ENCODE measurements around the gene DYNC1LI2. TPM values are rescaled to one million over a fixed set of nuclear protein-coding genes. Genes with fewer than 3 reads are reported as not detected.

Gene DYNC1LI2
- total and polyA plus RNA-seq, 10 of the 15 experiments (the other 5 are each of a cell fraction or from before 2014, with no cell fraction given): 6.0 to 46.5 (median 33.7) TPM

DNA sequence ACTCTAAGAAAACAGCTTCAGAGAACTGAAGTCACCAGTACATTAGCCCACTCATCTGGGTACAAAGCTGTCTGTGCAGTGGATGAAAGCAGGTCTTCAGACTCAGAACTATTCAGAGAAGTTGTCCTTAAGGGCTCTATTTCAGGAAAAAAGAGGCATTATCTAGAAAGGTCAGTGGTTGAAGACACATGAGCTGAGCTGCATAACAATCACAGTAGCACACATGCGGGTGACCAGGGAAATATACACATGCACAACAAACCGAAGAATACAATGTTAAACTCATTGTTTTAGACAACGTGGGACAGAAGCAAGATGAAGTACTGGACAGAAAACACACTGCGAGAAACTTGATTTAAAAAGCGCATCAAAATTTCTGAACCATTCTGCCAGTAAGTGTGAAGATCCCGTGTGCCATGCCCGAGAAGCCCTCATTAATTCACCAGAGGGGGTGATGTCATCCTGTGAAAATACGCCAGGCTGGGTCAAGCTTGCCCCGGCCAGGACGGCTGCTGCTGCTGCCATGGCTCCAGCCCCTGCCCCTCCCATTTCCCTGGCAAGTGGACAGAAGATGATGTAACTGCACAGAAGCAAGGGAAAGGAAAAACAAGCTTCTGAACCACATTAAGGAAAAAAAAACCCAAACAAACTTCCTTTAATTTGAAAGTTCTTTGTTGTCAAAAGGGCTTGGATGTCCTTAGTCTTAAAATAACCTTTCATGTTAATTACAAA, 10.1 kb downstream of the DYNC1LI2 start:
- Histone ChIP-seq H3K36me3 (ENCODE audit: control insufficient read depth in 2 of 2, insufficient read depth in 2 of 2, low read length in 1 of 2) (peaks cover 14 to 24% of the 10 kb centered on the region in 2 experiments), H3K27ac (ENCODE audit: control insufficient read depth, insufficient read depth) (no peak overlapping the region), H2AFZ (ENCODE audit: control insufficient read depth, low read depth, low read length) (no peak overlapping the region), H3K79me2 (ENCODE audit: control insufficient read depth, insufficient read depth, low read length) (peaks cover 6% of the 10 kb centered on the region), H3K27me3 (replicated peaks in 1 of 2; ENCODE audit: control insufficient read depth in 2 of 2, insufficient read depth in 2 of 2, low read length in 1 of 2) (no peaks in the 10 kb centered on the region), H3K9me3 (replicated peaks; ENCODE audit: control insufficient read depth, insufficient read depth, low read length) (no peaks in the 10 kb centered on the region), H3K4me1 (ENCODE audit: control insufficient read depth, insufficient read depth, low read length) (no peaks in the 10 kb centered on the region), H3K9ac (ENCODE audit: control insufficient read depth, insufficient read depth, low read length) (no peak overlapping the region), H3K4me3 (no peak overlapping the region), H3K4me2 (ENCODE audit: control insufficient read depth, insufficient read depth) (no peak overlapping the region), H4K20me1 (ENCODE audit: control insufficient read depth, insufficient read depth) (no peaks in the 10 kb centered on the region)
- in situ Hi-C loops (cut with MboI): no loop called here
- ATAC-seq: no peak; the same call in 2 of the 3 replicates
- BruUV-seq (replicated peaks): TSS peak; percentile 25
- intact Hi-C loops (cut with micrococcal nuclease; ENCODE audit: unreplicated experiment): no loop called here
- 88% methylated on average over 10 of the region's 10 CpGs for WGBS (ENCODE audit: insufficient coverage, insufficient replicate concordance, low lambda C conversion rate, missing lambda C conversion rate)
- SMC1A ChIA-PET (ENCODE audit: uncharacterized antibody, unreplicated experiment): interaction anchor here (1.1 to 1.7 kb wide), 4 partner anchors 11 to 335 kb away, joined by 3 to 11 read pairs (median 4); no protein-coding TSS in a partner anchor
- CTCF ChIA-PET: interaction anchor here (0.6 to 8.5 kb wide), 23 partner anchors 7 to 335 kb away, joined by 3 to 76 read pairs (median 4); partner anchors contain the start of genes DYNC1LI2 and NAE1
- RAD21 ChIA-PET (ENCODE audit: unreplicated experiment): interaction anchor here (0.7 to 1.2 kb wide), 4 partner anchors 11 to 335 kb away, joined by 3 to 4 read pairs (median 4); no protein-coding TSS in a partner anchor
- POLR2A ChIA-PET: interaction anchor here (0.6 to 1.4 kb wide), 4 partner anchors 10 to 145 kb away, joined by 3 to 5 read pairs (median 4); partner anchors contain the start of gene DYNC1LI2
- DNase-seq (ENCODE audit: low read depth, low spot score): no peak
- FAIRE-seq: no peak
- TF ChIP-seq, protein P1, sequence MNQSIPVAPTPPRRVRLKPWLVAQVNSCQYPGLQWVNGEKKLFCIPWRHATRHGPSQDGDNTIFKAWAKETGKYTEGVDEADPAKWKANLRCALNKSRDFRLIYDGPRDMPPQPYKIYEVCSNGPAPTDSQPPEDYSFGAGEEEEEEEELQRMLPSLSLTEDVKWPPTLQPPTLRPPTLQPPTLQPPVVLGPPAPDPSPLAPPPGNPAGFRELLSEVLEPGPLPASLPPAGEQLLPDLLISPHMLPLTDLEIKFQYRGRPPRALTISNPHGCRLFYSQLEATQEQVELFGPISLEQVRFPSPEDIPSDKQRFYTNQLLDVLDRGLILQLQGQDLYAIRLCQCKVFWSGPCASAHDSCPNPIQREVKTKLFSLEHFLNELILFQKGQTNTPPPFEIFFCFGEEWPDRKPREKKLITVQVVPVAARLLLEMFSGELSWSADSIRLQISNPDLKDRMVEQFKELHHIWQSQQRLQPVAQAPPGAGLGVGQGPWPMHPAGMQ (IDR thresholded peaks at IDR 0.05; ENCODE audit: borderline replicate concordance): no peak
- TF ChIP-seq SPI1 (IDR thresholded peaks at IDR 0.05; ENCODE audit: borderline replicate concordance, insufficient read depth, low read depth, low read length) (no peak), NFYA (IDR thresholded peaks at IDR 0.05; ENCODE audit: borderline replicate concordance, low read depth, low read length) (no peak), SUZ12 (IDR thresholded peaks at IDR 0.05; ENCODE audit: unreplicated experiment) (no peak), SIX5 (IDR thresholded peaks at IDR 0.05; ENCODE audit: low read depth, low read length, severe bottlenecking) (no peak), STAT3 (IDR thresholded peaks at IDR 0.05; ENCODE audit: low read depth, low read length) (no peak), CEBPB (IDR thresholded peaks at IDR 0.05; ENCODE audit: borderline replicate concordance in 1 of 2, low read depth in 2 of 2, low read length in 2 of 2) (no peak), CHD2 (IDR thresholded peaks at IDR 0.05; ENCODE audit: borderline replicate concordance, low read depth, low read length) (no peak), TARDBP (IDR thresholded peaks at IDR 0.05; ENCODE audit: borderline replicate concordance) (no peak), NFYB (IDR thresholded peaks at IDR 0.05; ENCODE audit: insufficient read depth, low read depth, low read length) (no peak), ATF7 (IDR thresholded peaks at IDR 0.05; ENCODE audit: low read depth) (no peak), TBL1XR1 (IDR thresholded peaks at IDR 0.05; ENCODE audit: low read depth, low read length) (no peak)
- TF ChIP-seq, protein P2, sequence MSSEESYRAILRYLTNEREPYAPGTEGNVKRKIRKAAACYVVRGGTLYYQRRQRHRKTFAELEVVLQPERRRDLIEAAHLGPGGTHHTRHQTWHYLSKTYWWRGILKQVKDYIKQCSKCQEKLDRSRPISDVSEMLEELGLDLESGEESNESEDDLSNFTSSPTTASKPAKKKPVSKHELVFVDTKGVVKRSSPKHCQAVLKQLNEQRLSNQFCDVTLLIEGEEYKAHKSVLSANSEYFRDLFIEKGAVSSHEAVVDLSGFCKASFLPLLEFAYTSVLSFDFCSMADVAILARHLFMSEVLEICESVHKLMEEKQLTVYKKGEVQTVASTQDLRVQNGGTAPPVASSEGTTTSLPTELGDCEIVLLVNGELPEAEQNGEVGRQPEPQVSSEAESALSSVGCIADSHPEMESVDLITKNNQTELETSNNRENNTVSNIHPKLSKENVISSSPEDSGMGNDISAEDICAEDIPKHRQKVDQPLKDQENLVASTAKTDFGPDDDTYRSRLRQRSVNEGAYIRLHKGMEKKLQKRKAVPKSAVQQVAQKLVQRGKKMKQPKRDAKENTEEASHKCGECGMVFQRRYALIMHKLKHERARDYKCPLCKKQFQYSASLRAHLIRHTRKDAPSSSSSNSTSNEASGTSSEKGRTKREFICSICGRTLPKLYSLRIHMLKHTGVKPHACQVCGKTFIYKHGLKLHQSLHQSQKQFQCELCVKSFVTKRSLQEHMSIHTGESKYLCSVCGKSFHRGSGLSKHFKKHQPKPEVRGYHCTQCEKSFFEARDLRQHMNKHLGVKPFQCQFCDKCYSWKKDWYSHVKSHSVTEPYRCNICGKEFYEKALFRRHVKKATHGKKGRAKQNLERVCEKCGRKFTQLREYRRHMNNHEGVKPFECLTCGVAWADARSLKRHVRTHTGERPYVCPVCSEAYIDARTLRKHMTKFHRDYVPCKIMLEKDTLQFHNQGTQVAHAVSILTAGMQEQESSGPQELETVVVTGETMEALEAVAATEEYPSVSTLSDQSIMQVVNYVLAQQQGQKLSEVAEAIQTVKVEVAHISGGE (CRISPR knock-in tag; IDR thresholded peaks at IDR 0.05): no peak
- TF ChIP-seq, protein P3, sequence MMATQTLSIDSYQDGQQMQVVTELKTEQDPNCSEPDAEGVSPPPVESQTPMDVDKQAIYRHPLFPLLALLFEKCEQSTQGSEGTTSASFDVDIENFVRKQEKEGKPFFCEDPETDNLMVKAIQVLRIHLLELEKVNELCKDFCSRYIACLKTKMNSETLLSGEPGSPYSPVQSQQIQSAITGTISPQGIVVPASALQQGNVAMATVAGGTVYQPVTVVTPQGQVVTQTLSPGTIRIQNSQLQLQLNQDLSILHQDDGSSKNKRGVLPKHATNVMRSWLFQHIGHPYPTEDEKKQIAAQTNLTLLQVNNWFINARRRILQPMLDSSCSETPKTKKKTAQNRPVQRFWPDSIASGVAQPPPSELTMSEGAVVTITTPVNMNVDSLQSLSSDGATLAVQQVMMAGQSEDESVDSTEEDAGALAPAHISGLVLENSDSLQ (IDR thresholded peaks at IDR 0.05): no peak
